GM19193 (cell line): ENCODE results near the gene ARPC3.

Experiments
- POLR2A ChIP-seq: IDR thresholded peaks from 4 replicates; pipeline ENCODE4 v1.6.1; 2011; ENCODE audit not compliant: insufficient read depth, insufficient read length; ENCODE audit errors: extremely low read depth

ARPC3 gene

DNA sequence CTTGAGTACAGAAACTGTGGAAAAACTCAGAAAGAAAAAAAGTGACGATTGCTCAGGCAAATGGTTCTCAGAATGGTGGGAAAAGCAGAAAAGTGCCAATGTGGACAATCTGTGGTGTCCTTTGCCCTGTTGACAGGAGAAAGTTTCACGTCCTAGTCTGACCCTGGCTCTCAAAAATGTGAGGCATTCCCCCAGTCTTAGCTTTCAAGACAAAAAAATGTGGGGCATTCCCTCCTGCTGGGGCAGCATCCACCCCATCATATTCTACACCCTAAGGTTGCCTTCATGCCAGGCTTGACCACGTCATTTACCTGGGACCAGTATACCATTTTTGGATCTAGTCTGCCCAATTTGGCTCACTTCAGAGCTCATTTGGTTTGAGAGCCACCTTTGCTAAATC lies 25.9 kb downstream of the ARPC3 start:
- no peak for TF ChIP-seq POLR2A

DNA sequence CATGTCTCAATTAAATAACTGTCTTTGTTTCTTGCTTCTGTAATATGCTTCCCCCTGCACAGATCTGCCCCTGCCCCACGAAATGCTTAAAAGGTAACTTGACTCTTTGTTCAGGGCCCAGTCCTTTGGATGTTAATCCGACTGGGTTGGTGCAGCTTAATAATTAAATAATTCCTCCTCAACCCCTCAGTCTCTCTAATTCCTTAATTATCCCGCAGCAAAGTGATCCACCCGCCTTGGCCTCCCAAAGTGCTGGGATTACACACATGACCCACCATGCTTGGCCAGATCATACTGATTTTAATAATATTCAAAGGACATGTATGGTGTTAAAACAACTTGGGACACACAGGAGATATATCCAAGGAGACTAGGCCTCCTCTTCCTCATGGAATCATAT lies 28.4 kb downstream of the ARPC3 start:
- TF ChIP-seq POLR2A, result no peak

DNA sequence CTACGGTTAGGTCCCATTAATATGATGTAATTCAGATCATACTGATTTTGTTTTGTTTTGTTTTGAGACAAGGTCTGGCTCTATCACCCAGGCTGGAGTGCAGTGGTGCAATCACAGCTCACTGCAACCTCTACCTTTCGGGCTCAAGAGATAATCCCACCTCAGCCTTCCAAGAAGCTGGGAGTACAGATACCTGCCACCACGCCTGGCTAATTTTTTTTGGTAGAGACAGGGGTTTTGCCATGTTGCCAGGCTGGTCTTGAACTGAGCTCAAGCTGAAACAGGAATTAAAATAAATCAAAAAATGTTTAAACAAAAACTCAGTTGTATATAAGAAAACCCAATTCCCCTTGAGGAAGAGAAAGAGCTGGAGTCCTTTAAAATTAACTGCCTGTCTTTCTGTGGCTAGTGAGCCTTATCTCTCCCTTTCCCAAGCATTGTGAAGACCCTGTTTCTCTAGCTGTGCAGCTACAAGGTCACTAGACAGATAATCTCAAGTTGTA lies 28.9 kb downstream of the ARPC3 start:
- no peak for TF ChIP-seq POLR2A

DNA sequence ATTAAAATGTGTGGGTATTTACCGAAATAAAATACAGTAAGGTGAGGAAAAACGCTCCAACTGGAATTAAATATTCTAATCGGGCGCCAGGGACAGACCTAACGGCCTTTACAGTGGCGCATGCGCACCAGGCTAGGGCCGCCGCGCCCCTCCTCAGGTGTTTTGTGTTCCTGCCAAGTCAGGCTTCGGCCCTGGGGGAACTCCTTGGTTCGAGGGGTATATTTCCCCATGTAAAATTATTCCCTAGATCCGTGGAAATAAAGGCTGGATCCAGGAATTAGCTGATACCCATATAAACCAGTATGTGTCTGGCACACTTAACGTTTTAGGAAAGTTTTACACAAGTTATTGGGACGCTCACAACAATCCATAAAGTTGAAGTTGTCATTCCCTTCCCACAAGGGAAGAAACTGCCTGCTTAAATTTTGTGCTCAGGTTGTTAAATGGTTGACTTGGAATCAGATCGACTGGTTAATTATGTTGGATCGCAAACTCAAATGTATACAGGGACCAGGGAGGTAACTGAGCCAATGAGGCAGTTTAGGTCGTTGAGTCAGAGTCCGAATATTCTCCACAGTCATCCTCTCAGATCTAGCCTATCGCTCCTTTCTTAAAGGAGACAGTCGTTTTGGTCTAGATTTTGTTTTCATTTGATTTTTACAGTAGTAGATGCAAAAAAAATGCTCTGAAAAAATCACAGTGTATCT lies 46.0 kb downstream of the ARPC3 start:
- TF ChIP-seq POLR2A, result no peak

DNA sequence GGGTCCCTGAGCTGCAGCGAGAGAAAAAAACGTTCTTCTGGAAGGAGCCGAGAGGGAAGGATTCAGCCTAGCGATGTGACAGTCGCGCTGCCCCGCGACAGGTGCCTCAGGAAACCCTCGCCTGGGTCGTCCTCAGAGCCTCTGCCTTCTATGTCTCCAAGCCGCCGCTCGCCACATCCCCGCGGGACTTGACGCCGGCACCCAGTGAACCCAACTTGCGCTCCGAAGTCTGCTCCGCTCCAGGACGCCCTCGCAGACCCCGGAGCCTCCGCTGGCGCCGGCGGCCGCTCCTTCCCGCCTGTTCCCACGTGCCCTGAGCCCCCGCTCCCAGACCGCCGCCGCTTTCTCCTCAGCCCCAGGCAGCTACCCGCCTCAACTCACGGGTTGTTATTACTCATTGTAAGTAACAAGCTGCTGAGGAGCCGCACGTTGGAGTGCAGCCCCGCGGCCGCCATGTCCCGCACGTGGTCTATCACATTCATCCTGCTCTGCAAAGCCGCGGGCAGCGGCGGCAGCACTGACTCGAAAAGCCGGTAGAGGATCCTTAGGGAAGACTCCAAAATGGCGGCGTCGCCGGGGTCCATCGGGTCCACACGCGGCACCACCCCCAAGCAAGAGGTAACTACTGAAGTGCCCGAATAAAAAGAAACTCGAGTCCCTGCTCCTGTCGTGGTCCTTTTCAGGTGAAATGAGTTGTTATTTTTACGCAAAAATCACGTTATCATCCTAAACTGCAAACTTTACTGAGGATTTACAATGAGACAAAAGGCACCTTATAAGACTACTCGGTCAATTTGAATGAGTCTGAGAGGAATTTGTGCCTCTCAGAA lies 46.8 kb downstream of the ARPC3 start, which contains the start of gene ANAPC7:
ANAPC7 (minus strand) TSS at position 563 of the 830 bp plus-strand sequence; CDS start at position 482, 81 bp downstream.
- TF ChIP-seq POLR2A, result peak; percentile 90
